Measurements from ENCODE around the gene RMRP. TPM values are rescaled to one million over a fixed set of nuclear protein-coding genes. Genes with fewer than 3 reads are reported as not detected.

RMRP gene
- total and polyA plus RNA-seq, 2 experiments from 2014 or later, result 15.3 to 8,626 TPM

DNA sequence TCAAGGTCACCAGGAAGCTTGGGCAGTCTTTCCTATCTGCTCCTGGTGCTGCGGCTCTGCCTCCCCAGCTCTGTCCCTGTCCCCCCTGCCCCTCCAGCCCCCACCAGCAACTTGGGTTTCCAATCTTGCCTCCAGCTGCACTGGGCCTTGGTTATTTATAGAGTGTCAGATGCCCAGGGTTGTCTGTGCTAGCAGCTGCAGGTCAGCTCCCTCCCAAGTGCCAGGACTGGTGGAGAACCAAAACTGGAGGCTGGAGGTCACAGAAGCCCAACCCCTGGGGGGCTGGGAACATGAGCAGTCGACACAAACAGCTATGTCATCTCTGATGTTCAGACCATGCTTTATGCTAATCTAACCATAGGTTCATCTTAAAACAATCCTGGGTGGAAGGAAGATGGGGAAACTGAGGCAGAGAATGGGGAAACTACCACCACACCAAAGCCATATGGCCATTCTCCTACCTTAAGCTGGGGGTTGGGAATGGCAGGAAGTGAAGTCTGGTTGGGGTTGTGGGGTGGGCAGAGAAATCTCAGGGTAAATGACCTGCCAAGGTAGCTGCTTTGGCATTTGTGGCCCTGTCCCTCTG is 30.2 kb upstream of the RMRP start:
- no peak overlapping the region for H2AFZ ChIP-seq
- peaks cover 26% of the 10 kb centered on the region for H3K36me3 ChIP-seq (ENCODE audit: insufficient read depth)
- peak overlapping the region; percentile 96 for H3K4me2 ChIP-seq
- H3K36me3 Mint-ChIP-seq (ENCODE audit: low read depth), result peaks cover 57% of the 10 kb centered on the region
- no peak overlapping the region for H3K27ac Mint-ChIP-seq
- H3K79me2 ChIP-seq (replicated peaks; ENCODE audit: insufficient read depth), result peaks cover 22% of the 10 kb centered on the region
- DNase-seq (ENCODE audit: low spot score), result no peak
- H3F3A ChIP-seq (replicated peaks; ENCODE audit: low read depth), result peaks cover 10% of the 10 kb centered on the region; the same call in 1 of the 2 replicates
- H3K4me3 Mint-ChIP-seq, result peak overlapping the region; percentile 95
- H3K27me3 ChIP-seq (ENCODE audit: insufficient read depth), result no peaks in the 10 kb centered on the region
- peaks cover 3% of the 10 kb centered on the region for H3K27me3 Mint-ChIP-seq (ENCODE audit: insufficient read depth, low read depth, poor library complexity)
- no peaks in the 10 kb centered on the region; the same call in 1 of the 3 replicates for H3K9me3 Mint-ChIP-seq
- peak overlapping the region; percentile 94 for H3K4me3 ChIP-seq
- no peak overlapping the region for H3K27ac ChIP-seq (ENCODE audit: low read depth)
- no peak for ATAC-seq
- TF ChIP-seq, protein P1, sequence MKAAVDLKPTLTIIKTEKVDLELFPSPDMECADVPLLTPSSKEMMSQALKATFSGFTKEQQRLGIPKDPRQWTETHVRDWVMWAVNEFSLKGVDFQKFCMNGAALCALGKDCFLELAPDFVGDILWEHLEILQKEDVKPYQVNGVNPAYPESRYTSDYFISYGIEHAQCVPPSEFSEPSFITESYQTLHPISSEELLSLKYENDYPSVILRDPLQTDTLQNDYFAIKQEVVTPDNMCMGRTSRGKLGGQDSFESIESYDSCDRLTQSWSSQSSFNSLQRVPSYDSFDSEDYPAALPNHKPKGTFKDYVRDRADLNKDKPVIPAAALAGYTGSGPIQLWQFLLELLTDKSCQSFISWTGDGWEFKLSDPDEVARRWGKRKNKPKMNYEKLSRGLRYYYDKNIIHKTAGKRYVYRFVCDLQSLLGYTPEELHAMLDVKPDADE (IDR thresholded peaks at IDR 0.05), result no peak
- no peak for TF ChIP-seq JUNB (IDR thresholded peaks at IDR 0.05; ENCODE audit: unreplicated experiment)
- TF ChIP-seq, protein P2, sequence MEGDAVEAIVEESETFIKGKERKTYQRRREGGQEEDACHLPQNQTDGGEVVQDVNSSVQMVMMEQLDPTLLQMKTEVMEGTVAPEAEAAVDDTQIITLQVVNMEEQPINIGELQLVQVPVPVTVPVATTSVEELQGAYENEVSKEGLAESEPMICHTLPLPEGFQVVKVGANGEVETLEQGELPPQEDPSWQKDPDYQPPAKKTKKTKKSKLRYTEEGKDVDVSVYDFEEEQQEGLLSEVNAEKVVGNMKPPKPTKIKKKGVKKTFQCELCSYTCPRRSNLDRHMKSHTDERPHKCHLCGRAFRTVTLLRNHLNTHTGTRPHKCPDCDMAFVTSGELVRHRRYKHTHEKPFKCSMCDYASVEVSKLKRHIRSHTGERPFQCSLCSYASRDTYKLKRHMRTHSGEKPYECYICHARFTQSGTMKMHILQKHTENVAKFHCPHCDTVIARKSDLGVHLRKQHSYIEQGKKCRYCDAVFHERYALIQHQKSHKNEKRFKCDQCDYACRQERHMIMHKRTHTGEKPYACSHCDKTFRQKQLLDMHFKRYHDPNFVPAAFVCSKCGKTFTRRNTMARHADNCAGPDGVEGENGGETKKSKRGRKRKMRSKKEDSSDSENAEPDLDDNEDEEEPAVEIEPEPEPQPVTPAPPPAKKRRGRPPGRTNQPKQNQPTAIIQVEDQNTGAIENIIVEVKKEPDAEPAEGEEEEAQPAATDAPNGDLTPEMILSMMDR (conservative IDR thresholded peaks at IDR 0.05; ENCODE audit: low read depth in 2 of 2), result no peak
- no peak for TF ChIP-seq EZH2 (IDR thresholded peaks at IDR 0.05; ENCODE audit: low read depth, unreplicated experiment)
- no peak for TF ChIP-seq EZH2phosphoT487 (IDR thresholded peaks at IDR 0.05; ENCODE audit: unreplicated experiment)
- no peak for TF ChIP-seq ZNF331 (CRISPR knock-in tag; IDR thresholded peaks at IDR 0.05; ENCODE audit: low read depth)
- TF ChIP-seq POLR2AphosphoS5 (IDR thresholded peaks at IDR 0.05; ENCODE audit: low read depth), result no peak
- no peak for TF ChIP-seq STAT1 (IDR thresholded peaks at IDR 0.05; ENCODE audit: unreplicated experiment)
- TF ChIP-seq, protein P3, sequence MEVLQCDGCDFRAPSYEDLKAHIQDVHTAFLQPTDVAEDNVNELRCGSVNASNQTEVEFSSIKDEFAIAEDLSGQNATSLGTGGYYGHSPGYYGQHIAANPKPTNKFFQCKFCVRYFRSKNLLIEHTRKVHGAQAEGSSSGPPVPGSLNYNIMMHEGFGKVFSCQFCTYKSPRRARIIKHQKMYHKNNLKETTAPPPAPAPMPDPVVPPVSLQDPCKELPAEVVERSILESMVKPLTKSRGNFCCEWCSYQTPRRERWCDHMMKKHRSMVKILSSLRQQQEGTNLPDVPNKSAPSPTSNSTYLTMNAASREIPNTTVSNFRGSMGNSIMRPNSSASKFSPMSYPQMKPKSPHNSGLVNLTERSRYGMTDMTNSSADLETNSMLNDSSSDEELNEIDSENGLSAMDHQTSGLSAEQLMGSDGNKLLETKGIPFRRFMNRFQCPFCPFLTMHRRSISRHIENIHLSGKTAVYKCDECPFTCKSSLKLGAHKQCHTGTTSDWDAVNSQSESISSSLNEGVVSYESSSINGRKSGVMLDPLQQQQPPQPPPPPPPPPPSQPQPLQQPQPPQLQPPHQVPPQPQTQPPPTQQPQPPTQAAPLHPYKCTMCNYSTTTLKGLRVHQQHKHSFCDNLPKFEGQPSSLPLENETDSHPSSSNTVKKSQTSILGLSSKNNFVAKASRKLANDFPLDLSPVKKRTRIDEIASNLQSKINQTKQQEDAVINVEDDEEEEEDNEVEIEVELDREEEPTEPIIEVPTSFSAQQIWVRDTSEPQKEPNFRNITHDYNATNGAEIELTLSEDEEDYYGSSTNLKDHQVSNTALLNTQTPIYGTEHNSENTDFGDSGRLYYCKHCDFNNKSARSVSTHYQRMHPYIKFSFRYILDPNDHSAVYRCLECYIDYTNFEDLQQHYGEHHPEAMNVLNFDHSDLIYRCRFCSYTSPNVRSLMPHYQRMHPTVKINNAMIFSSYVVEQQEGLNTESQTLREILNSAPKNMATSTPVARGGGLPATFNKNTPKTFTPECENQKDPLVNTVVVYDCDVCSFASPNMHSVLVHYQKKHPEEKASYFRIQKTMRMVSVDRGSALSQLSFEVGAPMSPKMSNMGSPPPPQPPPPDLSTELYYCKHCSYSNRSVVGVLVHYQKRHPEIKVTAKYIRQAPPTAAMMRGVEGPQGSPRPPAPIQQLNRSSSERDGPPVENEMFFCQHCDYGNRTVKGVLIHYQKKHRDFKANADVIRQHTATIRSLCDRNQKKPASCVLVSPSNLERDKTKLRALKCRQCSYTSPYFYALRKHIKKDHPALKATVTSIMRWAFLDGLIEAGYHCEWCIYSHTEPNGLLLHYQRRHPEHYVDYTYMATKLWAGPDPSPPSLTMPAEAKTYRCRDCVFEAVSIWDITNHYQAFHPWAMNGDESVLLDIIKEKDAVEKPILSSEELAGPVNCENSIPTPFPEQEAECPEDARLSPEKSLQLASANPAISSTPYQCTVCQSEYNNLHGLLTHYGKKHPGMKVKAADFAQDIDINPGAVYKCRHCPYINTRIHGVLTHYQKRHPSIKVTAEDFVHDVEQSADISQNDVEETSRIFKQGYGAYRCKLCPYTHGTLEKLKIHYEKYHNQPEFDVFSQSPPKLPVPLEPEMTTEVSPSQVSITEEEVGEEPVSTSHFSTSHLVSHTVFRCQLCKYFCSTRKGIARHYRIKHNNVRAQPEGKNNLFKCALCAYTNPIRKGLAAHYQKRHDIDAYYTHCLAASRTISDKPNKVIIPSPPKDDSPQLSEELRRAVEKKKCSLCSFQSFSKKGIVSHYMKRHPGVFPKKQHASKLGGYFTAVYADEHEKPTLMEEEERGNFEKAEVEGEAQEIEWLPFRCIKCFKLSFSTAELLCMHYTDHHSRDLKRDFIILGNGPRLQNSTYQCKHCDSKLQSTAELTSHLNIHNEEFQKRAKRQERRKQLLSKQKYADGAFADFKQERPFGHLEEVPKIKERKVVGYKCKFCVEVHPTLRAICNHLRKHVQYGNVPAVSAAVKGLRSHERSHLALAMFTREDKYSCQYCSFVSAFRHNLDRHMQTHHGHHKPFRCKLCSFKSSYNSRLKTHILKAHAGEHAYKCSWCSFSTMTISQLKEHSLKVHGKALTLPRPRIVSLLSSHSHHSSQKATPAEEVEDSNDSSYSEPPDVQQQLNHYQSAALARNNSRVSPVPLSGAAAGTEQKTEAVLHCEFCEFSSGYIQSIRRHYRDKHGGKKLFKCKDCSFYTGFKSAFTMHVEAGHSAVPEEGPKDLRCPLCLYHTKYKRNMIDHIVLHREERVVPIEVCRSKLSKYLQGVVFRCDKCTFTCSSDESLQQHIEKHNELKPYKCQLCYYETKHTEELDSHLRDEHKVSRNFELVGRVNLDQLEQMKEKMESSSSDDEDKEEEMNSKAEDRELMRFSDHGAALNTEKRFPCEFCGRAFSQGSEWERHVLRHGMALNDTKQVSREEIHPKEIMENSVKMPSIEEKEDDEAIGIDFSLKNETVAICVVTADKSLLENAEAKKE (CRISPR knock-in tag; IDR thresholded peaks at IDR 0.05), result no peak
- TF ChIP-seq, protein P4, sequence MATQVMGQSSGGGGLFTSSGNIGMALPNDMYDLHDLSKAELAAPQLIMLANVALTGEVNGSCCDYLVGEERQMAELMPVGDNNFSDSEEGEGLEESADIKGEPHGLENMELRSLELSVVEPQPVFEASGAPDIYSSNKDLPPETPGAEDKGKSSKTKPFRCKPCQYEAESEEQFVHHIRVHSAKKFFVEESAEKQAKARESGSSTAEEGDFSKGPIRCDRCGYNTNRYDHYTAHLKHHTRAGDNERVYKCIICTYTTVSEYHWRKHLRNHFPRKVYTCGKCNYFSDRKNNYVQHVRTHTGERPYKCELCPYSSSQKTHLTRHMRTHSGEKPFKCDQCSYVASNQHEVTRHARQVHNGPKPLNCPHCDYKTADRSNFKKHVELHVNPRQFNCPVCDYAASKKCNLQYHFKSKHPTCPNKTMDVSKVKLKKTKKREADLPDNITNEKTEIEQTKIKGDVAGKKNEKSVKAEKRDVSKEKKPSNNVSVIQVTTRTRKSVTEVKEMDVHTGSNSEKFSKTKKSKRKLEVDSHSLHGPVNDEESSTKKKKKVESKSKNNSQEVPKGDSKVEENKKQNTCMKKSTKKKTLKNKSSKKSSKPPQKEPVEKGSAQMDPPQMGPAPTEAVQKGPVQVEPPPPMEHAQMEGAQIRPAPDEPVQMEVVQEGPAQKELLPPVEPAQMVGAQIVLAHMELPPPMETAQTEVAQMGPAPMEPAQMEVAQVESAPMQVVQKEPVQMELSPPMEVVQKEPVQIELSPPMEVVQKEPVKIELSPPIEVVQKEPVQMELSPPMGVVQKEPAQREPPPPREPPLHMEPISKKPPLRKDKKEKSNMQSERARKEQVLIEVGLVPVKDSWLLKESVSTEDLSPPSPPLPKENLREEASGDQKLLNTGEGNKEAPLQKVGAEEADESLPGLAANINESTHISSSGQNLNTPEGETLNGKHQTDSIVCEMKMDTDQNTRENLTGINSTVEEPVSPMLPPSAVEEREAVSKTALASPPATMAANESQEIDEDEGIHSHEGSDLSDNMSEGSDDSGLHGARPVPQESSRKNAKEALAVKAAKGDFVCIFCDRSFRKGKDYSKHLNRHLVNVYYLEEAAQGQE (IDR thresholded peaks at IDR 0.05; ENCODE audit: unreplicated experiment), result no peak
- H4K20me1 ChIP-seq (replicated peaks; ENCODE audit: insufficient read depth), result peaks cover 6% of the 10 kb centered on the region; the same call in 1 of the 2 replicates
- peaks cover 33% of the 10 kb centered on the region for H3K4me1 Mint-ChIP-seq
- peaks cover 17% of the 10 kb centered on the region; the same call in 1 of the 2 replicates for H3K4me1 ChIP-seq (ENCODE audit: insufficient read depth)
- no peaks in the 10 kb centered on the region for H3K9me2 ChIP-seq (ENCODE audit: insufficient read depth)
